Stimulated activated CD8-positive, alpha-beta memory T cell treated with anti-CD3 and anti-CD28 coated beads, Interleukin-7, amount 100 ng/mL, for 24 hours (primary cell): ENCODE data around the gene CFHR5.
"Not testable (repeated sequence)": the region's sequence is repeated elsewhere in the genome, so short reads cannot be mapped to it uniquely, and the experiment has no call there.

Source experiments
- DNase-seq: peaks from one replicate; pipeline ENCODE4 v3.0.0-alpha.2; 2020; ENCODE audit warnings: low read depth

CFHR5 gene

GRCh38 chr1:196977278-196977677, at the start of gene CFHR5:
CFHR5 (plus strand) TSS chr1:196977556; CDS start chr1:196977665, 109 bp downstream.
- no peak for DNase-seq

- DNase-seq = not testable (repeated sequence)
Measured at GRCh38 chr1:196932853-196933252, 44.5 kb upstream of the CFHR5 start.

- no peak for DNase-seq
Measured at GRCh38 chr1:196933531-196934189, 43.7 kb upstream of the CFHR5 start.

GRCh38 chr1:196941474-196941873, 35.9 kb upstream of the CFHR5 start:
- DNase-seq = not testable (repeated sequence)

GRCh38 chr1:196943568-196943967, 33.8 kb upstream of the CFHR5 start, which contains the start of gene CFHR2:
CFHR2 (plus strand) TSS chr1:196943738; CDS start chr1:196943881, 143 bp downstream.
- DNase-seq = not testable (repeated sequence)

GRCh38 chr1:196951711-196952394, 25.5 kb upstream of the CFHR5 start:
- DNase-seq = no peak

- DNase-seq = no peak
Measured at GRCh38 chr1:196954778-196955177, 22.6 kb upstream of the CFHR5 start.

GRCh38 chr1:196955926-196956325, 21.4 kb upstream of the CFHR5 start:
- no peak for DNase-seq

- no peak for DNase-seq
Measured at GRCh38 chr1:196960854-196961253, 16.5 kb upstream of the CFHR5 start.

GRCh38 chr1:196970182-196970581, 7.2 kb upstream of the CFHR5 start:
- DNase-seq = no peak

GRCh38 chr1:196976278-196976677, 1.1 kb upstream of the CFHR5 start:
- no peak for DNase-seq

GRCh38 chr1:196980859-196981258, 3.5 kb downstream of the CFHR5 start:
- no peak for DNase-seq

- not testable (repeated sequence) for DNase-seq
Measured at GRCh38 chr1:196982247-196982646, 4.9 kb downstream of the CFHR5 start.

- not testable (repeated sequence) for DNase-seq
Measured at GRCh38 chr1:196991919-196992651, 14.7 kb downstream of the CFHR5 start.

GRCh38 chr1:196993916-196994315, 16.6 kb downstream of the CFHR5 start:
- DNase-seq = no peak

GRCh38 chr1:196997423-196997822, 20.1 kb downstream of the CFHR5 start:
- no peak for DNase-seq

- no peak for DNase-seq
Measured at GRCh38 chr1:197001828-197002227, 24.5 kb downstream of the CFHR5 start.

GRCh38 chr1:197003132-197003531, 25.8 kb downstream of the CFHR5 start:
- no peak for DNase-seq

GRCh38 chr1:197008861-197009260, 31.5 kb downstream of the CFHR5 start:
- DNase-seq = no peak

GRCh38 chr1:197011614-197012013, 34.3 kb downstream of the CFHR5 start:
- no peak for DNase-seq

GRCh38 chr1:197013234-197013633, 35.9 kb downstream of the CFHR5 start:
- DNase-seq = no peak

GRCh38 chr1:197016751-197017150, 39.4 kb downstream of the CFHR5 start:
- no peak for DNase-seq
